GM21367 (cell line): ENCODE data around the gene GTF2H4.
"Not testable (repeated sequence)": the region's sequence is repeated elsewhere in the genome, so short reads cannot be mapped to it uniquely, and the experiment has no call there.

Experiments
- ATAC-seq: cut with Tn5 transposase; IDR thresholded peaks from one replicate; pipeline ENCODE4 v1.9.1; 2021; ENCODE audit not compliant: unreplicated experiment

The GTF2H4 gene

GRCh38 chr6:30917487-30917886, 9.5 kb downstream of the GTF2H4 start:
- no peak for ATAC-seq

GRCh38 chr6:30918670-30919069, 10.7 kb downstream of the GTF2H4 start:
- no peak for ATAC-seq

- no peak for ATAC-seq
These were observed 14.4 kb downstream of the GTF2H4 start for GRCh38 chr6:30922447-30922852.

- ATAC-seq, result not testable (repeated sequence)
These were observed 16.1 kb downstream of the GTF2H4 start for GRCh38 chr6:30924040-30924627.

- no peak for ATAC-seq
These were observed 18.6 kb downstream of the GTF2H4 start for GRCh38 chr6:30926644-30927043.

GRCh38 chr6:30927080-30927479, 19.1 kb downstream of the GTF2H4 start:
- ATAC-seq, result not testable (repeated sequence)

GRCh38 chr6:30928677-30929076, 20.7 kb downstream of the GTF2H4 start:
- no peak for ATAC-seq

- ATAC-seq, result no peak
These were observed 22.5 kb downstream of the GTF2H4 start for GRCh38 chr6:30930506-30930905.

- no peak for ATAC-seq
These were observed 23.3 kb downstream of the GTF2H4 start for GRCh38 chr6:30931272-30931671.

- ATAC-seq, result no peak
These were observed 24.1 kb downstream of the GTF2H4 start, which contains the start of gene SFTA2 for GRCh38 chr6:30931969-30932645. Gene SFTA2, minus strand, starts transcription at chr6:30932170. Its CDS starts 74 bp downstream, at chr6:30932096.

GRCh38 chr6:30932665-30933365, 24.8 kb downstream of the GTF2H4 start:
- ATAC-seq, result no peak

GRCh38 chr6:30935018-30935417, 27.0 kb downstream of the GTF2H4 start:
- no peak for ATAC-seq

- ATAC-seq, result no peak
These were observed 29.3 kb downstream of the GTF2H4 start for GRCh38 chr6:30937265-30937664.

GRCh38 chr6:30938730-30939129, 30.7 kb downstream of the GTF2H4 start:
- no peak for ATAC-seq

GRCh38 chr6:30939473-30939872, 31.5 kb downstream of the GTF2H4 start:
- no peak for ATAC-seq

- no peak for ATAC-seq
These were observed 32.5 kb downstream of the GTF2H4 start, which contains the start of gene MUCL3 for GRCh38 chr6:30940361-30940986. Gene MUCL3, plus strand, starts transcription at chr6:30940973. Its CDS starts 27 bp downstream, at chr6:30941000.

GRCh38 chr6:30942338-30943060, 34.5 kb downstream of the GTF2H4 start:
- ATAC-seq, result no peak

- ATAC-seq, result no peak
These were observed 36.0 kb downstream of the GTF2H4 start for GRCh38 chr6:30944051-30944450.

GRCh38 chr6:30945281-30945680, 37.3 kb downstream of the GTF2H4 start:
- ATAC-seq, result no peak

- no peak for ATAC-seq
These were observed 39.2 kb downstream of the GTF2H4 start for GRCh38 chr6:30947231-30947630.

GRCh38 chr6:30948811-30949210, 40.8 kb downstream of the GTF2H4 start:
- ATAC-seq, result no peak
